Midbrain (tissue), 1 donor: ENCODE data around the gene CMTM3.

Experiments used
- DNase-seq: peaks from one replicate; lab custom pipeline; 2025; lab: John Stamatoyannopoulos, UW

Gene CMTM3

DNA sequence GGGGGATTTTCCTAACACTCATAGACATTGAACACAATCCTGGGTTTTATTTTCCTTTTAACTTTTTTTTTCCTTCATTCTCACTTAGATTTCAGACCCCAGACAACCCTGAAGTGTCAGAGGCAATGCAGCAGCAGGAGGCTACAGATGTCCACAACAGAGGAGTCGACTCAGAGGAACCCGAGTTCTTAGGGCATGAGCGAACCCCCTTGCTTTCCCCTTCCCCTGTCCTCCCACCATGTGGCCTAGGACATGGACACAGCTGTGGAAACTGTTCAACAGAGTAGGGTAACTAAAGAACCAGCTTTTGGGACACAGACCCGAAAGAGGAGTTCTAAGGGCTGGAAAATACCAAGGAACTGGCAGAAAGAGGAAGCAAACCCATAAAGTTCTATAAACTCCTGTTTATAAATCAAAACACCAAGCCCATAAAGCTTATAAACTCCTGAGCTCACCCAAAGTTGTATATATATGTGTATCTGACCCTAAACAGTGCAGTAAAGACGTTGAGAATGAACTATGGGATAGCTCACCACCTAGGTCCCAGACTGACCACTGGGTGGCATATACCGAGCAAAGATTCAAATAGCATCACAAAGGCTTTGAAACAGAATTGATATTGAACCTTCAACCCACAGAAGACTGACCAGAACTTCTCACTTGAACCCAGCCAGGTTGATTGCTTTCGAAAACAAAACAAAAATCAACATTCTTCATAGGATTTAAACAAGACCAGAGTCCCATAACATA lies 58.1 kb downstream of the CMTM3 start:
- peak; percentile 68 for DNase-seq
